ENCODE data around the gene DGKQ.

DGKQ gene

DNA sequence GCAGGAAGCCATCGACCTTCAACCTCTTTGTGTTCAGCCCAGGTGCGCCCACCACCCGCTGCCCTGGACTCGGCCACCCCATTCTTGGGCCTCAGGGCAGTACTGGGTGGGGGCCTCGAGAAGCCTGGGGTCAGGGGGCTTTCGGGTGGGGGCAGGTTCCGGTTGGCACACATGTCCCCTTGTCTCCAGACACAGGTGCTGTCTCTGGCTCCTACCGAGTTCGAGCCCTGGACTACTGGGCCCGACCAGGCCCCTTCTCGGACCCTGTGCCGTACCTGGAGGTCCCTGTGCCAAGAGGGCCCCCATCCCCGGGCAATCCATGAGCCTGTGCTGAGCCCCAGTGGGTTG, 30.7 kb upstream of the DGKQ start:
- H3K9me2 ChIP-seq (replicated peaks; ENCODE audit: insufficient read depth, low read length) = no peaks in the 10 kb centered on the region
- no peaks in the 10 kb centered on the region for H3K9me3 ChIP-seq (ENCODE audit: insufficient read depth, low read length)
- H3K27ac ChIP-seq (ENCODE audit: low read depth, low read length) = no peak overlapping the region
- H4K20me1 ChIP-seq (ENCODE audit: low read depth, low read length) = no peaks in the 10 kb centered on the region
- H2AFZ ChIP-seq (ENCODE audit: low read depth, low read length, severe bottlenecking) = no peak overlapping the region
- H3F3A ChIP-seq (ENCODE audit: insufficient read depth) = no peaks in the 10 kb centered on the region
- H3K9ac ChIP-seq (ENCODE audit: low read length) = no peak overlapping the region
- no peak overlapping the region for H3K4me3 ChIP-seq (ENCODE audit: insufficient read depth, low read length, poor library complexity, severe bottlenecking)
- TF ChIP-seq, protein P1, sequence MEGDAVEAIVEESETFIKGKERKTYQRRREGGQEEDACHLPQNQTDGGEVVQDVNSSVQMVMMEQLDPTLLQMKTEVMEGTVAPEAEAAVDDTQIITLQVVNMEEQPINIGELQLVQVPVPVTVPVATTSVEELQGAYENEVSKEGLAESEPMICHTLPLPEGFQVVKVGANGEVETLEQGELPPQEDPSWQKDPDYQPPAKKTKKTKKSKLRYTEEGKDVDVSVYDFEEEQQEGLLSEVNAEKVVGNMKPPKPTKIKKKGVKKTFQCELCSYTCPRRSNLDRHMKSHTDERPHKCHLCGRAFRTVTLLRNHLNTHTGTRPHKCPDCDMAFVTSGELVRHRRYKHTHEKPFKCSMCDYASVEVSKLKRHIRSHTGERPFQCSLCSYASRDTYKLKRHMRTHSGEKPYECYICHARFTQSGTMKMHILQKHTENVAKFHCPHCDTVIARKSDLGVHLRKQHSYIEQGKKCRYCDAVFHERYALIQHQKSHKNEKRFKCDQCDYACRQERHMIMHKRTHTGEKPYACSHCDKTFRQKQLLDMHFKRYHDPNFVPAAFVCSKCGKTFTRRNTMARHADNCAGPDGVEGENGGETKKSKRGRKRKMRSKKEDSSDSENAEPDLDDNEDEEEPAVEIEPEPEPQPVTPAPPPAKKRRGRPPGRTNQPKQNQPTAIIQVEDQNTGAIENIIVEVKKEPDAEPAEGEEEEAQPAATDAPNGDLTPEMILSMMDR (IDR thresholded peaks at IDR 0.05; ENCODE audit: insufficient read depth, low read length, poor library complexity, severe bottlenecking) = no peak
- TF ChIP-seq EZH2phosphoT487 (conservative IDR thresholded peaks at IDR 0.05; ENCODE audit: low read length) = no peak
- H3K79me2 ChIP-seq (ENCODE audit: insufficient read depth, low read length) = no peaks in the 10 kb centered on the region
- no peaks in the 10 kb centered on the region for H3K27me3 ChIP-seq (ENCODE audit: low read length)
- H3K36me3 ChIP-seq (ENCODE audit: low read length) = no peaks in the 10 kb centered on the region
- no peak overlapping the region for H3K4me2 ChIP-seq (ENCODE audit: low read depth, low read length, poor library complexity, severe bottlenecking)

DNA sequence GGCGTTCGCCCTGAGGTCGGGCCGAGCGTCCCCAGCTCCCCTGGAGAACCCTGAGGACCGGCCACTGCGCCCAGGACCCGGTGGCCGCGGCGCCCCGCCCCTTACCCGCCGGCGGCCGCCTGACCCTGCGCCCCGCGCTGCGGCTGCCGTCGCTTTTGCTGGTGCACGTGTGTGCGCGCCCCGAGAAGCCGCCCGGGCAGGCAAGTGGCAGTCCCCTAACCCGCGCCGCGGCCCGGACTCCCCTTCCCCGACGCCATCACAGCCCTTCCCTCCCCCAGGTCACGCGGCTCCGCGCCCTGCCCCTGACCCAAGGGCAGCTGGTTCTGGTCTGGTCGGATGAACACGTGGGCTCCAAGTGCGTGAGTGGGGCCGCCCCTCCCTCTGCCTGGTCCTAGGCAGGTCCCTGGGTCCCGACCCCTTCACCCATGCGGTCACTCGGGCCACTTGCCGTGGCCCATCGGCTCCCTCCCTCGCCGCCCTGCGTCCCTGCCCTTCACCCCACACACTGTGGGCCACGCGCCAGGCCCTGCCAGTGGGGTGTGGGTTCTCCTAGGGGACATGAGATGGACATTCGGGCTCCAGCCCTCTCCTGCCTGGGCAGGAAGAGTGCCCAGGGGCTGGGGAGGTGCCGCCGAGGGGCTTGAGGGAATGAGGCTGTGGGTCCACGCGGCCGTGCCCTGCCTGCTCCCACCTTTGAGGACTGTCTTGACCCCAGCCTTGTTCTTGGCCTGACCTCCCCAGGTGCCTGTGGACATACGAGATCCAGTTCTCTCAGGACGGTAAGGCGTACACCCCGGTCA, 30.1 kb upstream of the DGKQ start:
- H3K4me3 ChIP-seq (ENCODE audit: insufficient read depth, low read length, poor library complexity, severe bottlenecking) = no peak overlapping the region
- no peaks in the 10 kb centered on the region for H3K27me3 ChIP-seq (ENCODE audit: low read length)

GRCh38 chr4:1002631-1003251, 29.4 kb upstream of the DGKQ start:
- Histone ChIP-seq H3K9ac (ENCODE audit: low read length) (no peak overlapping the region), H3K9me3 (ENCODE audit: insufficient read depth, low read length) (no peaks in the 10 kb centered on the region), H3K4me2 (ENCODE audit: low read depth, low read length, poor library complexity, severe bottlenecking) (no peak overlapping the region), H3K27ac (ENCODE audit: low read depth, low read length) (no peak overlapping the region), H3K4me3 (ENCODE audit: insufficient read depth, low read length, poor library complexity, severe bottlenecking) (no peak overlapping the region), H2AFZ (ENCODE audit: low read depth, low read length, severe bottlenecking) (no peak overlapping the region), H3K36me3 (ENCODE audit: low read length) (no peaks in the 10 kb centered on the region), H3K27me3 (ENCODE audit: low read length) (no peaks in the 10 kb centered on the region), H3K79me2 (ENCODE audit: insufficient read depth, low read length) (no peaks in the 10 kb centered on the region), H3K9me2 (replicated peaks; ENCODE audit: insufficient read depth, low read length) (no peaks in the 10 kb centered on the region), H4K20me1 (ENCODE audit: low read depth, low read length) (no peaks in the 10 kb centered on the region), H3F3A (ENCODE audit: insufficient read depth) (no peaks in the 10 kb centered on the region)
- TF ChIP-seq, protein P1 (IDR thresholded peaks at IDR 0.05; ENCODE audit: insufficient read depth, low read length, poor library complexity, severe bottlenecking) = no peak

More for the DNA sequence above, 30.1 kb upstream of the DGKQ start:
- H2AFZ ChIP-seq (ENCODE audit: low read depth, low read length, severe bottlenecking) = no peak overlapping the region
- H3K36me3 ChIP-seq (ENCODE audit: low read length) = no peaks in the 10 kb centered on the region
- H3K27ac ChIP-seq (ENCODE audit: low read depth, low read length) = no peak overlapping the region
- no peaks in the 10 kb centered on the region for H4K20me1 ChIP-seq (ENCODE audit: low read depth, low read length)
- no peak overlapping the region for H3K9ac ChIP-seq (ENCODE audit: low read length)
- H3F3A ChIP-seq (ENCODE audit: insufficient read depth) = no peaks in the 10 kb centered on the region
- no peak overlapping the region for H3K4me2 ChIP-seq (ENCODE audit: low read depth, low read length, poor library complexity, severe bottlenecking)
- no peaks in the 10 kb centered on the region for H3K79me2 ChIP-seq (ENCODE audit: insufficient read depth, low read length)
- H3K9me3 ChIP-seq (ENCODE audit: insufficient read depth, low read length) = no peaks in the 10 kb centered on the region
- TF ChIP-seq EZH2phosphoT487 (conservative IDR thresholded peaks at IDR 0.05; ENCODE audit: low read length) = no peak
- TF ChIP-seq, protein P1 (IDR thresholded peaks at IDR 0.05; ENCODE audit: insufficient read depth, low read length, poor library complexity, severe bottlenecking) = no peak
- no peaks in the 10 kb centered on the region for H3K9me2 ChIP-seq (replicated peaks; ENCODE audit: insufficient read depth, low read length)

All from SU-DHL-6 (cell line).